GM23338 (cell line): ENCODE results near the gene MTCH2.
"Not testable (repeated sequence)": the region's sequence is repeated elsewhere in the genome, so short reads cannot be mapped to it uniquely, and the experiment has no call there.

Experiments
- CREB1 ChIP-seq: fragments of 250-450 bp; sonication (Bioruptor Pico); IDR thresholded peaks from 2 replicates; pipeline ENCODE4 v1.5.0; 2020; ENCODE audit warnings: low read depth, mild to moderate bottlenecking, moderate library complexity
- ETS1 ChIP-seq: IDR thresholded peaks from 2 replicates; pipeline ENCODE4 v1.6.1; 2016; ENCODE audit warnings: antibody characterized with exemption
- EZH2 ChIP-seq: fragments of 200-600 bp; sonication (generic); IDR thresholded peaks from one replicate; pipeline ENCODE4 v1.8.0; 2017; ENCODE audit warnings: antibody characterized with exemption, mild to moderate bottlenecking, low read depth; ENCODE audit not compliant: unreplicated experiment
- EZH2phosphoT487 ChIP-seq: fragments of 200-600 bp; sonication (generic); IDR thresholded peaks from one replicate; pipeline ENCODE4 v1.8.1; 2018; ENCODE audit warnings: antibody characterized with exemption; ENCODE audit not compliant: unreplicated experiment
- JUNB ChIP-seq: IDR thresholded peaks from one replicate; pipeline ENCODE4 v1.6.1; 2016; ENCODE audit warnings: antibody characterized with exemption; ENCODE audit not compliant: unreplicated experiment
- NANOG ChIP-seq: IDR thresholded peaks from 2 replicates; pipeline ENCODE4 v1.6.1; 2016; ENCODE audit warnings: antibody characterized with exemption, borderline replicate concordance
- POLR2AphosphoS5 ChIP-seq: IDR thresholded peaks from 2 replicates; pipeline ENCODE4 v1.6.1; 2016; ENCODE audit warnings: antibody characterized with exemption, low read depth
- STAT1 ChIP-seq: IDR thresholded peaks from one replicate; pipeline ENCODE4 v1.6.1; 2016; ENCODE audit warnings: antibody characterized with exemption; ENCODE audit not compliant: unreplicated experiment
- ZNF331 ChIP-seq: fragments of 250-450 bp; sonication (Bioruptor Pico); IDR thresholded peaks from 2 replicates; pipeline ENCODE4 v1.5.0; 2020; ENCODE audit warnings: low read depth, mild to moderate bottlenecking, moderate library complexity
- TF ChIP-seq, protein P1 (sequence below), 2 experiments: fragments of 200-600 bp in 1 of 2; sonication (generic) in 1 of 2; conservative IDR thresholded peaks; 2 replicates each; pipeline versions ENCODE4 v1.5.1 to v1.6.1; 2016 to 2017; ENCODE audit warnings: antibody characterized with exemption in 2 of 2, low read depth in 2 of 2, mild to moderate bottlenecking in 2 of 2, moderate library complexity in 1 of 2
- TF ChIP-seq, protein P2 (sequence below): IDR thresholded peaks from one replicate; pipeline ENCODE4 v1.6.1; 2018; ENCODE audit warnings: antibody characterized with exemption; ENCODE audit not compliant: unreplicated experiment

DNA sequence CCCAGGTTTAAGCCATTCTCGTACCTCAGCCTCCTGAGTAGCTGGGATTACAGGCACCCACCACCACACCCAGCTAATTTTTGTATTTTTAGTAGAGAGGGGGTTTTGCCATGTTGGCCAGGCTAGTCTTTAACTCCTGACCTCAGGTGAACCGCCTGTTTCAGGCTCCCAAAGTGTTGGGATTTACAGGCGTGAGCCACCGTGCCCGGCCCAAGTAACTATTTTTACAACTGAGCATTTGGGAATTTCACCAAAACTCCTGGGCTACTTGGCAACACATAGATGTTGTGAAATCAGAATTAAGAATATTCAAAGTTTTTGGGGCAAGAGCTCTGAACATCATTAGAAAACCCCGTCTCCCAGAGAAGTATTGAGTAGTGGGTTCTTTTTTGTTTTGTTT, 1.9 kb downstream of the MTCH2 start:
- TF ChIP-seq POLR2AphosphoS5; ZNF331 (CRISPR knock-in tag); NANOG; EZH2; EZH2phosphoT487; STAT1; CREB1 (CRISPR knock-in tag); JUNB; ETS1: not testable (repeated sequence)
- TF ChIP-seq, protein P1, sequence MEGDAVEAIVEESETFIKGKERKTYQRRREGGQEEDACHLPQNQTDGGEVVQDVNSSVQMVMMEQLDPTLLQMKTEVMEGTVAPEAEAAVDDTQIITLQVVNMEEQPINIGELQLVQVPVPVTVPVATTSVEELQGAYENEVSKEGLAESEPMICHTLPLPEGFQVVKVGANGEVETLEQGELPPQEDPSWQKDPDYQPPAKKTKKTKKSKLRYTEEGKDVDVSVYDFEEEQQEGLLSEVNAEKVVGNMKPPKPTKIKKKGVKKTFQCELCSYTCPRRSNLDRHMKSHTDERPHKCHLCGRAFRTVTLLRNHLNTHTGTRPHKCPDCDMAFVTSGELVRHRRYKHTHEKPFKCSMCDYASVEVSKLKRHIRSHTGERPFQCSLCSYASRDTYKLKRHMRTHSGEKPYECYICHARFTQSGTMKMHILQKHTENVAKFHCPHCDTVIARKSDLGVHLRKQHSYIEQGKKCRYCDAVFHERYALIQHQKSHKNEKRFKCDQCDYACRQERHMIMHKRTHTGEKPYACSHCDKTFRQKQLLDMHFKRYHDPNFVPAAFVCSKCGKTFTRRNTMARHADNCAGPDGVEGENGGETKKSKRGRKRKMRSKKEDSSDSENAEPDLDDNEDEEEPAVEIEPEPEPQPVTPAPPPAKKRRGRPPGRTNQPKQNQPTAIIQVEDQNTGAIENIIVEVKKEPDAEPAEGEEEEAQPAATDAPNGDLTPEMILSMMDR (conservative IDR thresholded peaks at IDR 0.05; ENCODE audit: low read depth in 2 of 2), result not testable (repeated sequence)
- TF ChIP-seq, protein P2, sequence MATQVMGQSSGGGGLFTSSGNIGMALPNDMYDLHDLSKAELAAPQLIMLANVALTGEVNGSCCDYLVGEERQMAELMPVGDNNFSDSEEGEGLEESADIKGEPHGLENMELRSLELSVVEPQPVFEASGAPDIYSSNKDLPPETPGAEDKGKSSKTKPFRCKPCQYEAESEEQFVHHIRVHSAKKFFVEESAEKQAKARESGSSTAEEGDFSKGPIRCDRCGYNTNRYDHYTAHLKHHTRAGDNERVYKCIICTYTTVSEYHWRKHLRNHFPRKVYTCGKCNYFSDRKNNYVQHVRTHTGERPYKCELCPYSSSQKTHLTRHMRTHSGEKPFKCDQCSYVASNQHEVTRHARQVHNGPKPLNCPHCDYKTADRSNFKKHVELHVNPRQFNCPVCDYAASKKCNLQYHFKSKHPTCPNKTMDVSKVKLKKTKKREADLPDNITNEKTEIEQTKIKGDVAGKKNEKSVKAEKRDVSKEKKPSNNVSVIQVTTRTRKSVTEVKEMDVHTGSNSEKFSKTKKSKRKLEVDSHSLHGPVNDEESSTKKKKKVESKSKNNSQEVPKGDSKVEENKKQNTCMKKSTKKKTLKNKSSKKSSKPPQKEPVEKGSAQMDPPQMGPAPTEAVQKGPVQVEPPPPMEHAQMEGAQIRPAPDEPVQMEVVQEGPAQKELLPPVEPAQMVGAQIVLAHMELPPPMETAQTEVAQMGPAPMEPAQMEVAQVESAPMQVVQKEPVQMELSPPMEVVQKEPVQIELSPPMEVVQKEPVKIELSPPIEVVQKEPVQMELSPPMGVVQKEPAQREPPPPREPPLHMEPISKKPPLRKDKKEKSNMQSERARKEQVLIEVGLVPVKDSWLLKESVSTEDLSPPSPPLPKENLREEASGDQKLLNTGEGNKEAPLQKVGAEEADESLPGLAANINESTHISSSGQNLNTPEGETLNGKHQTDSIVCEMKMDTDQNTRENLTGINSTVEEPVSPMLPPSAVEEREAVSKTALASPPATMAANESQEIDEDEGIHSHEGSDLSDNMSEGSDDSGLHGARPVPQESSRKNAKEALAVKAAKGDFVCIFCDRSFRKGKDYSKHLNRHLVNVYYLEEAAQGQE, result not testable (repeated sequence)
